ENCODE data around the gene DOCK3.

DOCK3 gene

GRCh38 chr3:51330046-51330445 lies 655.3 kb downstream of the DOCK3 start:
- Histone ChIP-seq H3K9me3 (ENCODE audit: control insufficient read depth in 5 of 5, low read length in 5 of 5) (no peaks in the 10 kb centered on the region), H3K9ac (ENCODE audit: low read length in 5 of 5) (no peak overlapping the region), H3K27ac (ENCODE audit: low read depth, low read length) (no peak overlapping the region), H3K36me3 (ENCODE audit: control insufficient read depth in 5 of 5, insufficient read depth in 5 of 5, low read length in 5 of 5) (no peaks in the 10 kb centered on the region), H3K27me3 (ENCODE audit: control insufficient read depth in 5 of 5, insufficient read depth in 4 of 5, low read length in 5 of 5) (peaks cover 0 to 2% (median 0%) of the 10 kb centered on the region in 5 donors), H3K4me3 (ENCODE audit: low read depth in 1 of 5, low read length in 5 of 5) (no peak overlapping the region), H3K4me1 (ENCODE audit: control insufficient read depth in 5 of 5, insufficient read depth in 5 of 5, low read length in 5 of 5) (no peaks in the 10 kb centered on the region)

GRCh38 chr3:51332156-51332555 lies 657.4 kb downstream of the DOCK3 start:
- no peaks in the 10 kb centered on the region for H3K9me3 ChIP-seq (ENCODE audit: control insufficient read depth in 5 of 5, low read length in 5 of 5)
- no peaks in the 10 kb centered on the region for H3K4me1 ChIP-seq (ENCODE audit: control insufficient read depth in 5 of 5, insufficient read depth in 5 of 5, low read length in 5 of 5)
- no peak overlapping the region for H3K4me3 ChIP-seq (ENCODE audit: low read depth in 1 of 5, low read length in 5 of 5)
- H3K9ac ChIP-seq (ENCODE audit: low read length in 5 of 5) = no peak overlapping the region
- no peak overlapping the region for H3K27ac ChIP-seq (ENCODE audit: low read depth, low read length)
- H3K36me3 ChIP-seq (ENCODE audit: control insufficient read depth in 5 of 5, insufficient read depth in 5 of 5, low read length in 5 of 5) = no peaks in the 10 kb centered on the region
- H3K27me3 ChIP-seq (ENCODE audit: control insufficient read depth in 5 of 5, insufficient read depth in 4 of 5, low read length in 5 of 5) = peaks cover 0 to 2% (median 0%) of the 10 kb centered on the region in 5 donors

- Histone ChIP-seq H3K9me3 (ENCODE audit: control insufficient read depth in 5 of 5, low read length in 5 of 5) (no peaks in the 10 kb centered on the region), H3K9ac (ENCODE audit: low read length in 5 of 5) (no peak overlapping the region), H3K36me3 (ENCODE audit: control insufficient read depth in 5 of 5, insufficient read depth in 5 of 5, low read length in 5 of 5) (no peaks in the 10 kb centered on the region), H3K4me1 (ENCODE audit: control insufficient read depth in 5 of 5, insufficient read depth in 5 of 5, low read length in 5 of 5) (no peaks in the 10 kb centered on the region), H3K27ac (ENCODE audit: low read depth, low read length) (no peak overlapping the region), H3K4me3 (ENCODE audit: low read depth in 1 of 5, low read length in 5 of 5) (no peak overlapping the region), H3K27me3 (ENCODE audit: control insufficient read depth in 5 of 5, insufficient read depth in 4 of 5, low read length in 5 of 5) (peaks cover 0 to 2% (median 0%) of the 10 kb centered on the region in 5 donors)
These were observed 658.3 kb downstream of the DOCK3 start for GRCh38 chr3:51333021-51333420.

- H3K9ac ChIP-seq (ENCODE audit: low read length in 5 of 5) = no peak overlapping the region
- H3K9me3 ChIP-seq (ENCODE audit: control insufficient read depth in 5 of 5, low read length in 5 of 5) = no peaks in the 10 kb centered on the region
- no peak overlapping the region for H3K27ac ChIP-seq (ENCODE audit: low read depth, low read length)
- H3K4me1 ChIP-seq (ENCODE audit: control insufficient read depth in 5 of 5, insufficient read depth in 5 of 5, low read length in 5 of 5) = peaks cover 0 to 15% (median 13%) of the 10 kb centered on the region in 5 donors
- H3K36me3 ChIP-seq (ENCODE audit: control insufficient read depth in 5 of 5, insufficient read depth in 5 of 5, low read length in 5 of 5) = no peaks in the 10 kb centered on the region
- H3K27me3 ChIP-seq (ENCODE audit: control insufficient read depth in 5 of 5, insufficient read depth in 4 of 5, low read length in 5 of 5) = peaks cover 0 to 2% (median 0%) of the 10 kb centered on the region in 5 donors
- no peak overlapping the region for H3K4me3 ChIP-seq (ENCODE audit: low read depth in 1 of 5, low read length in 5 of 5)
These were observed 661.5 kb downstream of the DOCK3 start for GRCh38 chr3:51336261-51336660.

- Histone ChIP-seq H3K27me3 (ENCODE audit: control insufficient read depth in 5 of 5, insufficient read depth in 4 of 5, low read length in 5 of 5) (no peaks in the 10 kb centered on the region), H3K4me3 (ENCODE audit: low read depth in 1 of 5, low read length in 5 of 5) (no peak overlapping the region), H3K4me1 (ENCODE audit: control insufficient read depth in 5 of 5, insufficient read depth in 5 of 5, low read length in 5 of 5) (peaks cover 0 to 15% (median 13%) of the 10 kb centered on the region in 5 donors), H3K9me3 (ENCODE audit: control insufficient read depth in 5 of 5, low read length in 5 of 5) (no peaks in the 10 kb centered on the region), H3K9ac (ENCODE audit: low read length in 5 of 5) (no peak overlapping the region), H3K36me3 (ENCODE audit: control insufficient read depth in 5 of 5, insufficient read depth in 5 of 5, low read length in 5 of 5) (no peaks in the 10 kb centered on the region), H3K27ac (ENCODE audit: low read depth, low read length) (no peak overlapping the region)
These were observed 662.9 kb downstream of the DOCK3 start for GRCh38 chr3:51337666-51338065.

GRCh38 chr3:51338632-51339031 lies 663.9 kb downstream of the DOCK3 start:
- Histone ChIP-seq H3K27ac (ENCODE audit: low read depth, low read length) (no peak overlapping the region), H3K9me3 (ENCODE audit: control insufficient read depth in 5 of 5, low read length in 5 of 5) (no peaks in the 10 kb centered on the region), H3K9ac (ENCODE audit: low read length in 5 of 5) (no peak overlapping the region), H3K36me3 (ENCODE audit: control insufficient read depth in 5 of 5, insufficient read depth in 5 of 5, low read length in 5 of 5) (no peaks in the 10 kb centered on the region), H3K4me3 (ENCODE audit: low read depth in 1 of 5, low read length in 5 of 5) (no peak overlapping the region), H3K4me1 (ENCODE audit: control insufficient read depth in 5 of 5, insufficient read depth in 5 of 5, low read length in 5 of 5) (peaks cover 0 to 15% (median 13%) of the 10 kb centered on the region in 5 donors), H3K27me3 (ENCODE audit: control insufficient read depth in 5 of 5, insufficient read depth in 4 of 5, low read length in 5 of 5) (no peaks in the 10 kb centered on the region)

GRCh38 chr3:51340013-51340829 lies 665.5 kb downstream of the DOCK3 start:
- no peaks in the 10 kb centered on the region for H3K27me3 ChIP-seq (ENCODE audit: control insufficient read depth in 5 of 5, insufficient read depth in 4 of 5, low read length in 5 of 5)
- H3K36me3 ChIP-seq (ENCODE audit: control insufficient read depth in 5 of 5, insufficient read depth in 5 of 5, low read length in 5 of 5) = no peaks in the 10 kb centered on the region
- H3K9ac ChIP-seq (ENCODE audit: low read length in 5 of 5) = no peak overlapping the region
- H3K4me1 ChIP-seq (ENCODE audit: control insufficient read depth in 5 of 5, insufficient read depth in 5 of 5, low read length in 5 of 5) = peaks cover 0 to 16% (median 14%) of the 10 kb centered on the region in 5 donors
- no peak overlapping the region for H3K4me3 ChIP-seq (ENCODE audit: low read depth in 1 of 5, low read length in 5 of 5)
- peak overlapping the region; percentile 54 for H3K27ac ChIP-seq (ENCODE audit: low read depth, low read length)
- no peaks in the 10 kb centered on the region for H3K9me3 ChIP-seq (ENCODE audit: control insufficient read depth in 5 of 5, low read length in 5 of 5)

GRCh38 chr3:51340989-51341636 lies 666.4 kb downstream of the DOCK3 start:
- Histone ChIP-seq H3K4me1 (ENCODE audit: control insufficient read depth in 5 of 5, insufficient read depth in 5 of 5, low read length in 5 of 5) (peaks cover 0 to 16% (median 14%) of the 10 kb centered on the region in 5 donors), H3K36me3 (ENCODE audit: control insufficient read depth in 5 of 5, insufficient read depth in 5 of 5, low read length in 5 of 5) (no peaks in the 10 kb centered on the region)

GRCh38 chr3:51343918-51344687 lies 669.4 kb downstream of the DOCK3 start:
- H3K9me3 ChIP-seq (ENCODE audit: control insufficient read depth in 5 of 5, low read length in 5 of 5) = no peaks in the 10 kb centered on the region
- no peak overlapping the region for H3K4me3 ChIP-seq (ENCODE audit: low read depth in 1 of 5, low read length in 5 of 5)
- no peak overlapping the region for H3K9ac ChIP-seq (ENCODE audit: low read length in 5 of 5)
- peaks cover 0 to 16% (median 14%) of the 10 kb centered on the region in 5 donors for H3K4me1 ChIP-seq (ENCODE audit: control insufficient read depth in 5 of 5, insufficient read depth in 5 of 5, low read length in 5 of 5)
- H3K27ac ChIP-seq (ENCODE audit: low read depth, low read length) = no peak overlapping the region
- H3K36me3 ChIP-seq (ENCODE audit: control insufficient read depth in 5 of 5, insufficient read depth in 5 of 5, low read length in 5 of 5) = no peaks in the 10 kb centered on the region
- H3K27me3 ChIP-seq (ENCODE audit: control insufficient read depth in 5 of 5, insufficient read depth in 4 of 5, low read length in 5 of 5) = no peaks in the 10 kb centered on the region

More at GRCh38 chr3:51340989-51341636, 666.4 kb downstream of the DOCK3 start:
- Histone ChIP-seq H3K9ac (ENCODE audit: low read length in 5 of 5) (no peak overlapping the region), H3K9me3 (ENCODE audit: control insufficient read depth in 5 of 5, low read length in 5 of 5) (no peaks in the 10 kb centered on the region), H3K4me3 (ENCODE audit: low read depth in 1 of 5, low read length in 5 of 5) (no peak overlapping the region), H3K27ac (ENCODE audit: low read depth, low read length) (peak overlapping the region; percentile 54), H3K27me3 (ENCODE audit: control insufficient read depth in 5 of 5, insufficient read depth in 4 of 5, low read length in 5 of 5) (no peaks in the 10 kb centered on the region)

GRCh38 chr3:51350751-51351150 lies 676.0 kb downstream of the DOCK3 start:
- Histone ChIP-seq H3K27ac (ENCODE audit: low read depth, low read length) (no peak overlapping the region), H3K27me3 (ENCODE audit: control insufficient read depth in 5 of 5, insufficient read depth in 4 of 5, low read length in 5 of 5) (no peaks in the 10 kb centered on the region), H3K4me1 (ENCODE audit: control insufficient read depth in 5 of 5, insufficient read depth in 5 of 5, low read length in 5 of 5) (no peaks in the 10 kb centered on the region), H3K9me3 (ENCODE audit: control insufficient read depth in 5 of 5, low read length in 5 of 5) (no peaks in the 10 kb centered on the region), H3K4me3 (ENCODE audit: low read depth in 1 of 5, low read length in 5 of 5) (no peak overlapping the region), H3K36me3 (ENCODE audit: control insufficient read depth in 5 of 5, insufficient read depth in 5 of 5, low read length in 5 of 5) (no peaks in the 10 kb centered on the region), H3K9ac (ENCODE audit: low read length in 5 of 5) (no peak overlapping the region)

Measured in subcutaneous abdominal adipose tissue (tissue), 5 donors.